HG03280 (cell line): ENCODE data around the gene CALML4.
"Not testable (repeated sequence)": the region's sequence is repeated elsewhere in the genome, so short reads cannot be mapped to it uniquely, and the experiment has no call there.

Experiments
- ATAC-seq: cut with Tn5 transposase; IDR thresholded peaks from one replicate; pipeline ENCODE4 v1.9.1; 2021; ENCODE audit warnings: mild to moderate bottlenecking, moderate library complexity; ENCODE audit not compliant: unreplicated experiment

Gene CALML4

DNA sequence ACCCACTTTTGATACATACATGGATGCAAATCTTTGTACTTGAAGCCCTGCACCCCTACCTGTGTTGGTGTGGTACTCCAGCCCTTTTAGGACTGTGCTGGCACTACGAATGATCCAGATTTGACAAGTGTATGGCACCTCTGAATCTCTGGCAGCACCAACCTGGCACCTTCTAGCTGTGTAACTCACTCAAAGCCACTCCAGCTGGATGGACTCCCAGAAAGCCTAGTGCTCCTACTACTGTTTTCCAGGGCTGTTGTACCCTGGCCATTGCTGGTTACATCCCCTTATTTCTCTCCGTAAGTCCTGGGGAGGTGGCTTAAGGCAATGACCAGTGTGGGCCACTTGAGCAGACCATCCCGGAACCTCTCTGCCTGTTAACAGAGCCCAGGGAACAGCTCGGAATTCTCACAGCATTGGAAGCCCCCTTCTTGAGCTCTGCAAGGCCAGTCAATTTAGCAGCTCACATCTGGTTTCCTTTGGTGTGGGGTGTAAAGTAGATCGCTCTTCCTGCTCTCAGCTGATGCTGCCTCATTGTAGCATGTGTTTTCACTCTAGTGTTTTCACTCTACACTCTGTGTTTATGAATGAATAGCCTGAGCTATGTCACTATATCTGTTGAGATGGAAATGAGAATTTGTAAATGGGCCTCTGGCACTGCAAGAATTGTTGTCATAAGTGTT is 12.2 kb downstream of the CALML4 start:
- ATAC-seq, result no peak

GRCh38 chr15:68192117-68192516 is 13.0 kb downstream of the CALML4 start:
- ATAC-seq, result no peak

DNA sequence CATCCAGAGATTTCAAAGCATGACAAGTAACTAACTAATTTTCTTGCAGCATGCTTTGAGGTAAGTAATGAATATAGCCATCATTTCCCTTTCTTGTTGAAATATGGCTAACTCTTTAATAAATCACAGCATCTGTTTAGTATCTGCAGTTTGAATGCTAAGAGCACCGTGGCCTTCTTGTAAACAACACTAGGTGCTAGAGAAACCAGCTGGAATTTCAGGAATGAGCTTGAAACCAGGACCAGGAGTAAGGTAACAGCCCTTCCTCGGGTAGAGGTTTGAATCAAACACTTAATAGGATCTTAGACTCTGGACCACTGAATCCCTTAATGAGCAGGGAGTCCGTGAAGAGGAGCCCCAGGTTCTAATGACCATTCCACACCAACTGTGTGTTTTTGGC is 13.6 kb downstream of the CALML4 start:
- ATAC-seq, result no peak

GRCh38 chr15:68190048-68190447 is 15.1 kb downstream of the CALML4 start:
- no peak for ATAC-seq

GRCh38 chr15:68188647-68189046 is 16.5 kb downstream of the CALML4 start:
- no peak for ATAC-seq

DNA sequence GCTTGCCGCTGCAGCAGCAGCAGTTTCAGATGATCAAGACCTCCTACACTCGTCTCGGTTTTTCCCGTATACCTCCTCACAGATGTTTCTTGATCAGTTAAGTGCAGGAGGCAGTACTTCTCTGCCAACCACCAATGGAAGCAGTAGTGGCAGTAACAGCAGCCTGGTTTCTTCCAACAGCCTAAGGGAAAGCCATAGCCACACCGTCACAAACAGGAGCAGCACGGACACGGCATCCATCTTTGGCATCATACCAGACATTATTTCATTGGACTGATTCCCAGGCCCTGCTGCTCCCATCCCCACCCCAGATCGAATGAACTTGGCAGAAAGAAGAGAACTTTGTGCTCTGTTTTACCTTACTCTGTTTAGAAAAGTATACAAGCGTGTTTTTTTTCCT is 17.6 kb downstream of the CALML4 start:
- no peak for ATAC-seq

DNA sequence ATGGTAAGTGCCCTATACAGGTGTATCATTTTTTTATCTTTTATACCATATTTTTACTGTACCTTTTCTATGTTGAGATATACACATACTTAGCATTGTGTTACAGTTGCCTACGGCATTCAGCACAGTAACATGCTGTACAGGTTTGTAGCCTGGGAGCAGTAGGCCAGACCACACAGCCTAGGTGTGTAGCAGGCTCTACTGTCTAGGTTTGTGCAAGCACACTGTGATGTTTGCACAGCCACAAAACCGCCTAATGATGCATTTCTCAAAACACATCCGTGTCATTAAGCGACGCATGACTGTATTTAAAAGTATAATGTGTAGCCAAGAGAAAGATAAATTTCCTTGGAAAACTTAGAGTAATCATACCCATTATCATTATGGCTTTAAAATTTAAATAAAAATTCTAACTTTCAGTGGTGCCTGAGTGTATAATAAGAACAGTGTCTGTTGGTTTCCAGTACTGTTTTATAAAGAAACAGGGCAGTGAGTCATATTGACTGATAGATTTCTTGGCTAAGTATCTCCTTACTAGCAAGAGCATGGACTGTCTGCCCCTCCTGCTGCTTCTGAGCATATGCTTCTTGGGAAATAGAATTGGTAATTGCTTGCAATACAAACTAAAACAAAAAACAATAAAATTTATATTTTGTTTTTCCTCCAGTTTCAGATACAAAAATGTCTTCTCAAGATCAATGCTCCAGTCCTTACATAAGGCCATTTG is 18.3 kb downstream of the CALML4 start:
- no peak for ATAC-seq

- ATAC-seq, result no peak
Observed at GRCh38 chr15:68184616-68185480, 20.3 kb downstream of the CALML4 start.

DNA sequence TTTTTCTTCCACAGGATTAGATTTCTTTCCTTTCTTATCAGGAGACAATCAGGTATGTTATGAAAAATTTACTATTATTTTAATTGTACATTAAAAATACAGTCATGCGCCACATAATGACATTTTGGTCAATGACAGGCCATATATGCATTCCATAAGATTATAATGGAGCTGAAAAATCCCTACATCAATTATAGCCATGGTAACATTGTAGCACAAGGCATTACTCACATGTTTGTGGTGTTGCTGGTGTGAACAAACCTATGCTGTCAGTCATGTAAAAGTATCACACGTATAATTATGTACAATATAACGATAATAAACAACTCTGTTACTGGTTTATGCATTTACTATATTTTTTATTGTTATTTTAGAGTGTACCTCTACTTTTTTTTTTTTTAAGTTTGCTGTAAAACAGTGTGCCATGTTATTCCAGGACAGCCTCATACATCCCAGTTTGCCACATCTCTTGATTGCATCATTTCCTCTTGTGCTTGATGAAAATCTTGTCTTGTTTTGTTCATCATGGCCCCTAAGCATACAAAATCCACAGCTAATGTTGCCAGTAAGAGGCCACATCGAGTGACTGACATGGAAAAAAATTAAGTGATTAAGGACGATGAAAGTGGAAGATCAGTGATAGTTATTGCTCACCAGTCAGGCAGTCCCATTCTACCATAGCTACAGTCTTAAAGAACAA is 21.4 kb downstream of the CALML4 start:
- no peak for ATAC-seq

GRCh38 chr15:68177742-68178141 is 27.4 kb downstream of the CALML4 start:
- no peak for ATAC-seq

- ATAC-seq, result no peak
Observed at GRCh38 chr15:68176601-68177000, 28.5 kb downstream of the CALML4 start.

- ATAC-seq, result no peak
Observed at GRCh38 chr15:68175526-68175925, 29.6 kb downstream of the CALML4 start.

GRCh38 chr15:68173119-68173518 is 32.0 kb downstream of the CALML4 start:
- no peak for ATAC-seq

- ATAC-seq, result not testable (repeated sequence)
Observed at GRCh38 chr15:68172037-68172436, 33.1 kb downstream of the CALML4 start.

DNA sequence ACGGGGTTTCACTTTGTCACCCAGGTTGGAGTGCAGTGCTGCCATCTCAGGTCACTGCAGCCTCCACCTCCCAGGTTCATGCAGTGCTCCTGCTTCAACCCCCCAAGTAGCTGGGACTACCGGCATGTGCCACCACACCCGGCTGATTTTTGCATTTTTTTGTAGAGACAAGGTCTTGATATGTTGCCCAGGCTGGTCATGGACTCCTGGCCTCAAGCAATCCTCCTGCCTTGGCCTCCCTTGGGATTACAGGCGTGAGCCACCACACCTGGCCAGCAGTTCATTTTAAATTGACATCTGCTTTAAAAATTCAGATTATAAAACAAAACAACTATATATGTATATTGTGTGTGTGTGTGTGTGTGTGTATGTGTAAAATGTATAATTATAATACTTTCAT is 38.3 kb downstream of the CALML4 start:
- no peak for ATAC-seq

DNA sequence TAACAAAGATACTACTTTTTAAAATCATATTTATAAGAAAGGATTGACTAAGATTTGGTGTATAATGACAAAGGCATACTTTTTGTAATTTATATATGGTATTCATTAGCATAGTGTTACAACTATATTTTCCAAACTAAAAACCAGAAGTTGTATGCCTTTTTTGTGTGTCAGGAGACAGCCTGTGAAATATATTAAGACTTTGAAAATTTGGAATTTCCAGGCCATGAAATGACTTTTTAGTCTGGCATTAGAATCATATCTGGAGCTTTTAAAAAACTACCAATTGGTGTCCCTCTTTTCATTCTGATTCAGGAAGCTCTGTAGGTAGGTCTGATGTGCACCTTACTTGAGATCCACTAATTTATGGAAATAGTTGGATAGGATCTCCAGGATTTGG is 41.9 kb downstream of the CALML4 start:
- ATAC-seq, result no peak

- no peak for ATAC-seq
Observed at GRCh38 chr15:68158046-68158628, 47.0 kb downstream of the CALML4 start.

DNA sequence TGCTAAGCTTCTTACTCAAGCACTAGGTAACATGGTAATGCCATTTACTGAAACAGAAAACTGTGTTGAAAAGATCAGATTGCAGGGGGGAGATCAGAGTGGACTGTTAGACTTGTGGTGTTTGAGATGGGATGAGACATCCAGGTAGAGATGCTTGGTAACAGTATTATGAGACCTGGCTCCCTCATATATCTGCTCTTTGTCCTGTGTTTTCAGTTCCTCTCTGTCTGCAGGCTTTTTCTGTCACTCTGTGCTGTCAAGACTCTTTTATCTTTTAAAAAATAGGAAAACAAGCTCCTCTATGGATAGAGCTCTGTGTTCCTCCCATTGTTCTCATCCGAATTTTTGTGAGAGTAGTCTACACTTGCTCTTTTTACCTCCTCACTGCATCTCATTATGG is 48.1 kb downstream of the CALML4 start:
- ATAC-seq, result no peak

DNA sequence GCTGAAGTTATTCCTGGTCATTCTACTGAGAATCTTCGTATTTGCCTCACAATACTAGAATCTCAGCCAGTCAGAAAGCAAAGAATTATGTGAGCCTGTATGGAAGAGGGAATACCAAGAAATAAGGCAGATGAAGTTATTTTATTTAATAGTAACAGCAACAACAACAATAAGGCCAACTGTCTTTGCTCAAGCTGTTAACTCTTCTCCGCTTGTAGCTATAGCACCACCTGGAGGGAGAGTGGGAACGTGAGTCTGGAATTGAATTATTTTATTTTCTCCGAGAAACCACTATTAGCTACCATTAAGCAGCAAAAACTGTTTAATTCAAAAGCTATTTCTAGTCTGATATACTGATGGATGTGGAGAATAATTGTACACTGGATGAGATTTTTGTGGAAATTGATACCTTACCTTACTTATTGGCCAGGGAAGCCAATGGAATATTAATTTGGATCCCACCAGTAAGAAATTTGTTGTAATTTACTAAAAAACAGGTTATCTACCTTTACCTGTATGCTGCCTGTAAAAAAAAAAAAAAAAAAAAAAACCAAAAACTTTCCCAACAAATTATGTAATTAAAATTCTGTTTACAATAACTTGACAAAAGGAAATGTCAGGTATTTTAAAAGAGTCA is 50.1 kb downstream of the CALML4 start:
- ATAC-seq, result no peak

DNA sequence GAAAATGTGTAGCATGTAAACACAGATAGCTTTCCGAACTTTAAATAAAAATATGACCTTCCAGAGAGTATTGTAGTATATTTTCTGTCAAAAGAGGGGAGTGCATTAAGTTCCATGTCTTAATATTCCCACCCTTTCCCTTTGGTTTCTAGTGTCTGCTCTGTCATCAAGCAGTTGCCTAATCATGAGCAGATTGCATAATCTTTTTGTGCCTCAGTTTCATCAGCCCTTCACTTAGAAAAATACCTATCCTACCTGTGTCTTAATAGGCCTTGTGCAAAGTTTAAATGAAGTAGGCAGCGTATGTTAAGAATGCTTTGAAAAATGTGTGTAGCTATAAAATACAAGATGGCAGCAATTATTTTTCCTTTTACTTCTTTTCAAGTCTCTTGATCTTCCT is 52.8 kb downstream of the CALML4 start:
- ATAC-seq, result no peak
